Neural progenitor cell (in vitro differentiated cells): ENCODE measurements around the gene COL25A1. TPM values are rescaled to one million over a fixed set of nuclear protein-coding genes. Genes with fewer than 3 reads are reported as not detected.
A peak's percentile ranks its signal among the peaks of the same experiment; 100 is the strongest.

ENCODE experiments used
- DNase-seq: peaks from one replicate; pipeline ENCODE4 v3.0.0-alpha.2; 2016; ENCODE audit warnings: low spot score
- H2AFZ ChIP-seq: fragments of 200-600 bp; sonication (generic); replicated peaks from 2 replicates; pipeline ENCODE4 v1.6.1; 2016; ENCODE audit warnings: antibody characterized with exemption
- H3F3A ChIP-seq: fragments of 200-600 bp; sonication (generic); 2 replicates; pipeline ENCODE4 v1.6.1; 2016; ENCODE audit warnings: antibody characterized with exemption, low read depth
- H3K27ac ChIP-seq: fragments of 200-600 bp; sonication (generic); 2 replicates; pipeline ENCODE4 v1.5.1; 2016; ENCODE audit warnings: mild to moderate bottlenecking
- H3K27me3 ChIP-seq: fragments of 200-600 bp; sonication (generic); 2 replicates; pipeline ENCODE4 v1.6.1; 2016; ENCODE audit warnings: mild to moderate bottlenecking, moderate library complexity
- H3K36me3 ChIP-seq: fragments of 200-600 bp; sonication (generic); 2 replicates; pipeline ENCODE4 v1.5.1; 2016
- H3K4me1 ChIP-seq: fragments of 200-600 bp; sonication (generic); 2 replicates; pipeline ENCODE4 v1.6.1; 2016; ENCODE audit warnings: mixed run types
- H3K4me2 ChIP-seq: fragments of 200-600 bp; sonication (generic); 2 replicates; pipeline ENCODE4 v1.6.1; 2016
- H3K4me3 ChIP-seq: fragments of 200-600 bp; sonication (generic); 2 replicates; pipeline ENCODE4 v1.5.1; 2016
- H3K79me2 ChIP-seq: fragments of 200-600 bp; sonication (generic); 2 replicates; pipeline ENCODE4 v1.6.1; 2016; ENCODE audit warnings: low read depth
- H3K9ac ChIP-seq: fragments of 200-600 bp; sonication (generic); 2 replicates; pipeline ENCODE4 v1.6.1; 2016
- H3K9me3 ChIP-seq: fragments of 200-600 bp; sonication (generic); 2 replicates; pipeline ENCODE4 v1.5.1; 2016; ENCODE audit warnings: low read depth
- H4K20me1 ChIP-seq: fragments of 200-600 bp; sonication (generic); 2 replicates; pipeline ENCODE4 v1.6.1; 2016; ENCODE audit warnings: low read depth
- H3K27ac Mint-ChIP-seq: 3 replicates; pipeline ENCODE4 v1.8.0; 2021; ENCODE audit warnings: mixed read lengths
- H3K27me3 Mint-ChIP-seq: 2 replicates; pipeline ENCODE4 v1.8.0; 2022; ENCODE audit warnings: low read depth, mild to moderate bottlenecking, inconsistent platforms, moderate library complexity, mixed read lengths; ENCODE audit not compliant: insufficient read depth
- H3K36me3 Mint-ChIP-seq: 3 replicates; pipeline ENCODE4 v1.8.0; 2021; ENCODE audit warnings: mixed read lengths
- H3K4me1 Mint-ChIP-seq: 3 replicates; pipeline ENCODE4 v1.8.0; 2021; ENCODE audit warnings: mixed read lengths
- H3K4me3 Mint-ChIP-seq: 3 replicates; pipeline ENCODE4 v1.8.0; 2021; ENCODE audit warnings: mild to moderate bottlenecking, moderate library complexity, mixed read lengths
- H3K9me3 Mint-ChIP-seq: 3 replicates; pipeline ENCODE4 v1.8.0; 2020; ENCODE audit warnings: mixed read lengths
- EZH2 ChIP-seq: fragments of 200-600 bp; sonication (generic); IDR thresholded peaks from 2 replicates; pipeline ENCODE4 v1.6.1; 2017; ENCODE audit warnings: antibody characterized with exemption, mild to moderate bottlenecking, moderate library complexity
- EZH2phosphoT487 ChIP-seq: fragments of 200-600 bp; sonication (generic); IDR thresholded peaks from 2 replicates; pipeline ENCODE4 v1.6.1; 2017; ENCODE audit warnings: antibody characterized with exemption
- total RNA-seq: library from RNA; depleted of rRNA; stranded (reverse); fragments of >200 nt; gene quantifications from 2 replicates; pipeline ENCODE4 v1.2.3, GENCODE V29; 2015; ENCODE audit warnings: low replicate concordance
- TF ChIP-seq, protein P1 (sequence below): fragments of 200-600 bp; sonication (generic); IDR thresholded peaks from 2 replicates; pipeline ENCODE4 v1.5.1; 2017; ENCODE audit warnings: antibody characterized with exemption, mild to moderate bottlenecking

The COL25A1 gene
- total RNA-seq, 1 donor from 2014 or later: 1.3 TPM

- Histone ChIP-seq H3K27ac (no peak overlapping the region), H3K9me3 (no peaks in the 10 kb centered on the region), H3K36me3 (no peaks in the 10 kb centered on the region), H3F3A (no peaks in the 10 kb centered on the region), H3K9ac (no peak overlapping the region), H3K27me3 (no peaks in the 10 kb centered on the region), H3K4me2 (no peak overlapping the region), H3K79me2 (no peaks in the 10 kb centered on the region), H2AFZ (no peak overlapping the region), H3K4me1 (no peaks in the 10 kb centered on the region), H3K4me3 (no peak overlapping the region), H4K20me1 (no peaks in the 10 kb centered on the region)
- no peak overlapping the region for H3K27ac Mint-ChIP-seq
- H3K9me3 Mint-ChIP-seq: no peaks in the 10 kb centered on the region
- TF ChIP-seq, protein P1, sequence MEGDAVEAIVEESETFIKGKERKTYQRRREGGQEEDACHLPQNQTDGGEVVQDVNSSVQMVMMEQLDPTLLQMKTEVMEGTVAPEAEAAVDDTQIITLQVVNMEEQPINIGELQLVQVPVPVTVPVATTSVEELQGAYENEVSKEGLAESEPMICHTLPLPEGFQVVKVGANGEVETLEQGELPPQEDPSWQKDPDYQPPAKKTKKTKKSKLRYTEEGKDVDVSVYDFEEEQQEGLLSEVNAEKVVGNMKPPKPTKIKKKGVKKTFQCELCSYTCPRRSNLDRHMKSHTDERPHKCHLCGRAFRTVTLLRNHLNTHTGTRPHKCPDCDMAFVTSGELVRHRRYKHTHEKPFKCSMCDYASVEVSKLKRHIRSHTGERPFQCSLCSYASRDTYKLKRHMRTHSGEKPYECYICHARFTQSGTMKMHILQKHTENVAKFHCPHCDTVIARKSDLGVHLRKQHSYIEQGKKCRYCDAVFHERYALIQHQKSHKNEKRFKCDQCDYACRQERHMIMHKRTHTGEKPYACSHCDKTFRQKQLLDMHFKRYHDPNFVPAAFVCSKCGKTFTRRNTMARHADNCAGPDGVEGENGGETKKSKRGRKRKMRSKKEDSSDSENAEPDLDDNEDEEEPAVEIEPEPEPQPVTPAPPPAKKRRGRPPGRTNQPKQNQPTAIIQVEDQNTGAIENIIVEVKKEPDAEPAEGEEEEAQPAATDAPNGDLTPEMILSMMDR: peak; percentile 25
- no peak for TF ChIP-seq EZH2phosphoT487
- no peaks in the 10 kb centered on the region for H3K4me1 Mint-ChIP-seq
- no peak overlapping the region for H3K4me3 Mint-ChIP-seq
- H3K36me3 Mint-ChIP-seq: no peaks in the 10 kb centered on the region
- DNase-seq: no peak
- no peaks in the 10 kb centered on the region for H3K27me3 Mint-ChIP-seq
Observed at GRCh38 chr4:108783665-108784463, 518.6 kb downstream of the COL25A1 start.

DNA sequence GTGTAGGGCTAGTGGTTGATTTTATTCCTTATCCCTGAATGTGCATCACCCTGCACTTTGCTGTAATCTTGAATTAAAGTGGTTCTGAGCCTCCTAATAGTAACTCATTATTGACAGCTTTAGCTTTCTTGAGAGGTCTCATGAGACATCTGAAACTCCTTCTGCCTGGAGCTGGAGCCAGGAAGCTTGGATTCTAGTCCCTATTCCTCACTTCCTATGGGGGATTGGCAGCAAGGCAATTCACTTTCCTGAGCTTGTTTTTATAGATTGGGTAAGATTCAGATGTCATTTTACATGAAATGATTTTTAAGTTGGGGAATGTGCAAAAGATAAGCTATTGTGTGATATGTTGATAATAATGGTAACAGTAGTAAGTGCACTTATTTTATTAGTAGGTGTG lies 522.5 kb downstream of the COL25A1 start:
- Histone ChIP-seq H3F3A (no peaks in the 10 kb centered on the region), H3K4me3 (no peak overlapping the region), H3K36me3 (no peaks in the 10 kb centered on the region), H3K9ac (no peak overlapping the region), H4K20me1 (no peaks in the 10 kb centered on the region), H3K9me3 (no peaks in the 10 kb centered on the region), H3K79me2 (no peaks in the 10 kb centered on the region), H3K4me2 (no peak overlapping the region), H3K27me3 (no peaks in the 10 kb centered on the region), H3K27ac (no peak overlapping the region), H3K4me1 (no peaks in the 10 kb centered on the region), H2AFZ (no peak overlapping the region)
- peak overlapping the region; percentile 14 for H3K27ac Mint-ChIP-seq
- H3K4me1 Mint-ChIP-seq: no peaks in the 10 kb centered on the region
- H3K4me3 Mint-ChIP-seq: no peak overlapping the region
- TF ChIP-seq EZH2phosphoT487 (no peak), EZH2 (no peak)
- TF ChIP-seq, protein P1: no peak
- H3K27me3 Mint-ChIP-seq: no peaks in the 10 kb centered on the region
- no peak for DNase-seq
- H3K9me3 Mint-ChIP-seq: no peaks in the 10 kb centered on the region
- H3K36me3 Mint-ChIP-seq: no peaks in the 10 kb centered on the region

DNA sequence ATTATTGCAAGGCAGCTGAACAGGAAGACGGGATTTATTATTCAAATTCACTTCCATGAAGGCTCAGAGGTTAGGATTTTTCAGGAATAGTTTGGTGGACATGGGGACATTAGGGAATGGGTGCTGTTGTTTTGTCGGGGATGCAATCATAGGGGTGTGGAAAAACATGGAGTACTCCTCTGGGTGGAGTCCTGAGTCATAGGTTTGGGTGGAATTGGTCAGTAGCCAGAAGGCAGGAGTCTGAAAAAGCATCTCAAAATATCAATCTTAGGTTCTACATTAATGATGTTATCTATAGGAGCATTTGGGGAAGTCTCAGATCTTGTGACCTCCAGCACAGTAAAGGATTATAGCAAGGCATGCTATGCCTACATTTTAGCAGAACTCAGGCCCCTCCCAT lies 525.1 kb downstream of the COL25A1 start:
- Mint-ChIP-seq H3K9me3 (no peaks in the 10 kb centered on the region), H3K4me1 (no peaks in the 10 kb centered on the region), H3K4me3 (no peak overlapping the region), H3K36me3 (no peaks in the 10 kb centered on the region), H3K27ac (peak overlapping the region; percentile 3), H3K27me3 (peaks cover 1% of the 10 kb centered on the region)
- DNase-seq: no peak
- H3K79me2 ChIP-seq: no peaks in the 10 kb centered on the region
- no peaks in the 10 kb centered on the region for H3K27me3 ChIP-seq
- H3K36me3 ChIP-seq: no peaks in the 10 kb centered on the region
- no peaks in the 10 kb centered on the region for H4K20me1 ChIP-seq
- H3K4me2 ChIP-seq: no peak overlapping the region
- H2AFZ ChIP-seq: no peak overlapping the region
- H3F3A ChIP-seq: no peaks in the 10 kb centered on the region
- no peaks in the 10 kb centered on the region for H3K9me3 ChIP-seq
- H3K4me1 ChIP-seq: no peaks in the 10 kb centered on the region
- H3K9ac ChIP-seq: no peak overlapping the region
- no peak overlapping the region for H3K27ac ChIP-seq
- H3K4me3 ChIP-seq: no peak overlapping the region
- TF ChIP-seq, protein P1: no peak
- TF ChIP-seq EZH2phosphoT487 (no peak), EZH2 (no peak)
